ENCODE measurements around the gene ZBTB49.

The ZBTB49 gene

GRCh38 chr4:4326166-4326565 lies 36.1 kb downstream of the ZBTB49 start:
- TF ChIP-seq, protein P1, sequence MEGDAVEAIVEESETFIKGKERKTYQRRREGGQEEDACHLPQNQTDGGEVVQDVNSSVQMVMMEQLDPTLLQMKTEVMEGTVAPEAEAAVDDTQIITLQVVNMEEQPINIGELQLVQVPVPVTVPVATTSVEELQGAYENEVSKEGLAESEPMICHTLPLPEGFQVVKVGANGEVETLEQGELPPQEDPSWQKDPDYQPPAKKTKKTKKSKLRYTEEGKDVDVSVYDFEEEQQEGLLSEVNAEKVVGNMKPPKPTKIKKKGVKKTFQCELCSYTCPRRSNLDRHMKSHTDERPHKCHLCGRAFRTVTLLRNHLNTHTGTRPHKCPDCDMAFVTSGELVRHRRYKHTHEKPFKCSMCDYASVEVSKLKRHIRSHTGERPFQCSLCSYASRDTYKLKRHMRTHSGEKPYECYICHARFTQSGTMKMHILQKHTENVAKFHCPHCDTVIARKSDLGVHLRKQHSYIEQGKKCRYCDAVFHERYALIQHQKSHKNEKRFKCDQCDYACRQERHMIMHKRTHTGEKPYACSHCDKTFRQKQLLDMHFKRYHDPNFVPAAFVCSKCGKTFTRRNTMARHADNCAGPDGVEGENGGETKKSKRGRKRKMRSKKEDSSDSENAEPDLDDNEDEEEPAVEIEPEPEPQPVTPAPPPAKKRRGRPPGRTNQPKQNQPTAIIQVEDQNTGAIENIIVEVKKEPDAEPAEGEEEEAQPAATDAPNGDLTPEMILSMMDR (IDR thresholded peaks at IDR 0.05; ENCODE audit: low read depth, low read length): no peak
- no peak for DNase-seq (ENCODE audit: extremely low read depth, low read depth)

DNA sequence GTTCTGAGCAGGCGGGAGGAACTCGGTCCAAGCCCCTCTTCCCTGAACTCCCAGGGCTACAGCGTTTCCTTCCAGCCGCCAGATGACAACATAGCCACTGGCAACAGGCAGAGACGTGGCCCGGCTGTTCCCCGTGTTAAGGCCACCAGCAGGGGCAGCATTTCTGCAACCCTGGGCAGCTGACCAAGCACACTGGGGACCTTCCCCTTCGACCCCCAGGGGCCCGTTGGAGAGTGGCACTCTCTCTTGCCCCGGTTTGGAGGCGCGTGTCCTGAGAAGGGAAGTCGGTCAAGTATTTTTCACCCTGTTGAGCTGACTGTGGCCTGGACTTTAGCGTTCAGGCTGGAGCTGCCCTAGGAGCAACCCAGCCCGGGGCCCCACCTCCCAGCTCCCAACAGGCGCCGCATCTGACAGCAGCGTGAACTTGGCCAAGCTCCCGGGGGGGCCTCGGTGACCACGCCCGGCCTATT lies 37.6 kb downstream of the ZBTB49 start:
- no peak for DNase-seq (ENCODE audit: extremely low read depth, low read depth)
- TF ChIP-seq, protein P1 (IDR thresholded peaks at IDR 0.05; ENCODE audit: low read depth, low read length): no peak; the same call in 1 of the 2 replicates

GRCh38 chr4:4328206-4328605 lies 38.2 kb downstream of the ZBTB49 start:
- DNase-seq (ENCODE audit: extremely low read depth, low read depth): no peak
- TF ChIP-seq, protein P1 (IDR thresholded peaks at IDR 0.05; ENCODE audit: low read depth, low read length): no peak

DNA sequence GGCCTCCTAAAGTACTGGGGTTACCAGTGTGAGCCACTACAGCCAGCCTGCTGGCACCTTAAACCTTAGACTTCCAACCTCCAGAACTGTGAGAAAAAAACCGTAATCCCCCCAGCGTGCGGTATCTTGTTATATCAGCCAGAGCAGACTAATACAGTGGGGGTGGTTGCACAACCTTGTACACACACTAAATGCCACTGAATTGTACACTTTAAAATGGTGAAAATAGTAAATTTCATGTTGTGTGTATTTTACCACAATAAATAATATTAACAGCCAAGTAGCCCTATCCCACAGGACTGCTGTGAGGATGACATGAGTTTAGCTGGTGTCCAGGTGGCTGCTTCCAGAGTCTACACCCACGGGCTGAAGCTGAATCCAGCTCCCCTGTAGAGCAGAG lies 38.8 kb downstream of the ZBTB49 start:
- no peak for DNase-seq (ENCODE audit: extremely low read depth, low read depth)
- TF ChIP-seq, protein P1 (IDR thresholded peaks at IDR 0.05; ENCODE audit: low read depth, low read length): no peak

DNA sequence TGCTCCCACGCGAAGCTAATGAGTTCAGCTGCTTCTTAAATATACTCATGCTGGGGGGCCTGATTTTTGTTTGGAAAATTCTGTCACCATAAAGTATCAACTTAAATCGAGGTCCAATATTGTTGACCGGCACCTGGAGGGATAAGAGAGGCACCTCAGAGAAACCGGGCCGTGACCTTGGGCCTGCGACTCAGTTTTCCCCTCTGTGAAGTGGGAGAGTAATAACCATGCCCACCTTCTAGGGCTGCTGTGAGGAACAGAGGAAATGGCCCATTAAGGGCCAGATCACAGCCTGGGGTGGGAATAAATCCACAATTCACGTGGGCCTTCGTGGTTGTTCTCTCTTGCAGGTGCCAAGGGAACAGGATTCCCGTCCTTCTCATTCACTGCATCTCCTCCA lies 39.4 kb downstream of the ZBTB49 start:
- no peak for DNase-seq (ENCODE audit: extremely low read depth, low read depth)
- TF ChIP-seq, protein P1 (IDR thresholded peaks at IDR 0.05; ENCODE audit: low read depth, low read length): no peak

GRCh38 chr4:4330794-4331193 lies 40.7 kb downstream of the ZBTB49 start:
- TF ChIP-seq, protein P1 (IDR thresholded peaks at IDR 0.05; ENCODE audit: low read depth, low read length): no peak
- no peak for DNase-seq (ENCODE audit: extremely low read depth, low read depth)

- TF ChIP-seq, protein P1 (IDR thresholded peaks at IDR 0.05; ENCODE audit: low read depth, low read length): no peak
- no peak for DNase-seq (ENCODE audit: extremely low read depth, low read depth)
Measured at GRCh38 chr4:4332529-4332928, 42.5 kb downstream of the ZBTB49 start.

All from AG09319 (cell line).